Panc1 (cell line): Measurements from ENCODE around the gene KCNK5.

ENCODE experiments used
- POLR2AphosphoS5 ChIP-seq: IDR thresholded peaks from 2 replicates; pipeline ENCODE4 v1.6.1; 2012; ENCODE audit warnings: mild to moderate bottlenecking, low read depth, low read length, moderate library complexity
- SIN3A ChIP-seq: IDR thresholded peaks from 2 replicates; pipeline ENCODE4 v1.6.1; 2012; ENCODE audit warnings: low read depth, mild to moderate bottlenecking, low read length, moderate library complexity, borderline replicate concordance; ENCODE audit not compliant: insufficient read depth
- TF ChIP-seq, protein P1 (sequence below): fragments of 450-650 bp; IDR thresholded peaks from 2 replicates; pipeline ENCODE4 v1.5.1; 2017; ENCODE audit warnings: mild to moderate bottlenecking

GRCh38 chr6:39143238-39143930 lies 85.9 kb downstream of the KCNK5 start:
- TF ChIP-seq, protein P1, sequence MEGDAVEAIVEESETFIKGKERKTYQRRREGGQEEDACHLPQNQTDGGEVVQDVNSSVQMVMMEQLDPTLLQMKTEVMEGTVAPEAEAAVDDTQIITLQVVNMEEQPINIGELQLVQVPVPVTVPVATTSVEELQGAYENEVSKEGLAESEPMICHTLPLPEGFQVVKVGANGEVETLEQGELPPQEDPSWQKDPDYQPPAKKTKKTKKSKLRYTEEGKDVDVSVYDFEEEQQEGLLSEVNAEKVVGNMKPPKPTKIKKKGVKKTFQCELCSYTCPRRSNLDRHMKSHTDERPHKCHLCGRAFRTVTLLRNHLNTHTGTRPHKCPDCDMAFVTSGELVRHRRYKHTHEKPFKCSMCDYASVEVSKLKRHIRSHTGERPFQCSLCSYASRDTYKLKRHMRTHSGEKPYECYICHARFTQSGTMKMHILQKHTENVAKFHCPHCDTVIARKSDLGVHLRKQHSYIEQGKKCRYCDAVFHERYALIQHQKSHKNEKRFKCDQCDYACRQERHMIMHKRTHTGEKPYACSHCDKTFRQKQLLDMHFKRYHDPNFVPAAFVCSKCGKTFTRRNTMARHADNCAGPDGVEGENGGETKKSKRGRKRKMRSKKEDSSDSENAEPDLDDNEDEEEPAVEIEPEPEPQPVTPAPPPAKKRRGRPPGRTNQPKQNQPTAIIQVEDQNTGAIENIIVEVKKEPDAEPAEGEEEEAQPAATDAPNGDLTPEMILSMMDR, result no peak
- no peak for TF ChIP-seq POLR2AphosphoS5
- TF ChIP-seq SIN3A, result no peak
